Measurements from ENCODE around the gene B4GALNT3. TPM values are rescaled to one million over a fixed set of nuclear protein-coding genes. Genes with fewer than 3 reads are reported as not detected.

The B4GALNT3 gene
- total and polyA plus RNA-seq, 10 of the 15 experiments (the other 5 are each of a cell fraction or from before 2014, with no cell fraction given) = 0.05 to 4.2 (median 2.7) TPM; not detected in 1

GRCh38 chr12:538731-539539 is 79.2 kb downstream of the B4GALNT3 start:
- H3K79me2 ChIP-seq (ENCODE audit: control insufficient read depth, insufficient read depth, low read length) = no peaks in the 10 kb centered on the region
- no TSS peak for BruUV-seq (replicated peaks)
- H3K36me3 ChIP-seq (ENCODE audit: control insufficient read depth in 2 of 2, insufficient read depth in 2 of 2, low read length in 1 of 2) = no peaks in the 10 kb centered on the region
- FAIRE-seq (no peak), DNase-seq (ENCODE audit: low read depth, low spot score) (no peak), ATAC-seq (no peak)
- H3K9ac ChIP-seq (ENCODE audit: control insufficient read depth, insufficient read depth, low read length) = no peak overlapping the region
- in situ Hi-C loops (cut with MboI) = no loop called here
- no peak overlapping the region for H3K4me2 ChIP-seq (ENCODE audit: control insufficient read depth, insufficient read depth)
- ChIA-PET POLR2A (no interaction called here), RAD21 (ENCODE audit: unreplicated experiment) (interaction anchor here (1.1 kb wide), 1 partner anchor 12 kb away, joined by 3 read pairs; no protein-coding TSS in a partner anchor), SMC1A (ENCODE audit: uncharacterized antibody, unreplicated experiment) (no interaction called here), CTCF (interaction anchor here (2.1 kb wide), 1 partner anchor 8 kb away, joined by 10 read pairs; no protein-coding TSS in a partner anchor)
- H3K27ac ChIP-seq (ENCODE audit: control insufficient read depth, insufficient read depth) = no peak overlapping the region
- no peak overlapping the region for H3K4me3 ChIP-seq
- H3K4me1 ChIP-seq (ENCODE audit: control insufficient read depth, insufficient read depth, low read length) = no peaks in the 10 kb centered on the region
- no peak overlapping the region for H2AFZ ChIP-seq (ENCODE audit: control insufficient read depth, low read depth, low read length)
- H3K27me3 ChIP-seq (replicated peaks in 1 of 2; ENCODE audit: control insufficient read depth in 2 of 2, insufficient read depth in 2 of 2, low read length in 1 of 2) = peaks cover 0 to 2% of the 10 kb centered on the region in 2 experiments; a peak in 3 of 4 replicates
- 9% methylated on average over 10 of the region's 10 CpGs for WGBS (ENCODE audit: insufficient coverage, insufficient replicate concordance, low lambda C conversion rate, missing lambda C conversion rate)
- TF ChIP-seq MYB (IDR thresholded peaks at IDR 0.05; ENCODE audit: borderline replicate concordance, low read depth, low read length) = no peak
- TF ChIP-seq USF2 (IDR thresholded peaks at IDR 0.05; ENCODE audit: borderline replicate concordance, low read depth, low read length) = no peak
- TF ChIP-seq EP300 (IDR thresholded peaks at IDR 0.05; ENCODE audit: borderline replicate concordance in 1 of 2, control insufficient read depth in 1 of 2, low read depth in 2 of 2, low read length in 2 of 2) = no peak
- no peak for TF ChIP-seq BCL3 (IDR thresholded peaks at IDR 0.05; ENCODE audit: borderline replicate concordance, insufficient read depth, low read depth, low read length, poor library complexity, severe bottlenecking)
- no peaks in the 10 kb centered on the region for H4K20me1 ChIP-seq (ENCODE audit: control insufficient read depth, insufficient read depth)
- H3K9me3 ChIP-seq (replicated peaks; ENCODE audit: control insufficient read depth, insufficient read depth, low read length) = no peaks in the 10 kb centered on the region
- intact Hi-C loops (cut with micrococcal nuclease; ENCODE audit: unreplicated experiment) = no loop called here

All from GM12878 (cell line).